MM.1S (cell line): Measurements from ENCODE around the gene MS4A18.

Experiments used
- DNase-seq: peaks from one replicate; pipeline ENCODE4 v3.0.0-alpha.2; 2015
- H2AFZ ChIP-seq: fragments of 300-600 bp; sonication (generic); 2 replicates; pipeline ENCODE4 v1.6.0; 2016; ENCODE audit warnings: antibody characterized with exemption, low read length
- H3F3A ChIP-seq: fragments of 300-600 bp; sonication (generic); 2 replicates; pipeline ENCODE4 v1.6.1; 2016; ENCODE audit warnings: mild to moderate bottlenecking, antibody characterized with exemption, low read length, moderate library complexity, mixed read lengths; ENCODE audit not compliant: insufficient read depth
- H3K27ac ChIP-seq: fragments of 300-600 bp; sonication (generic); 2 replicates; pipeline ENCODE4 v1.5.1; 2016; ENCODE audit warnings: mild to moderate bottlenecking, low read length
- H3K27me3 ChIP-seq: fragments of 300-600 bp; sonication (generic); replicated peaks from 2 replicates; pipeline ENCODE4 v1.6.0; 2016; ENCODE audit warnings: low read length; ENCODE audit not compliant: insufficient read depth
- H3K36me3 ChIP-seq: fragments of 300-600 bp; sonication (generic); replicated peaks from 2 replicates; pipeline ENCODE4 v1.6.1; 2016; ENCODE audit warnings: mild to moderate bottlenecking, low read length, mixed read lengths; ENCODE audit not compliant: insufficient read depth
- H3K4me1 ChIP-seq: fragments of 300-600 bp; sonication (generic); 2 replicates; pipeline ENCODE4 v1.6.1; 2016; ENCODE audit warnings: low read length, mixed read lengths
- H3K4me2 ChIP-seq: fragments of 300-600 bp; sonication (generic); 2 replicates; pipeline ENCODE4 v1.6.0; 2016; ENCODE audit warnings: low read depth, low read length
- H3K4me3 ChIP-seq: fragments of 300-600 bp; sonication (generic); 2 replicates; pipeline ENCODE4 v1.5.1; 2016; ENCODE audit warnings: low read length, mixed read lengths
- H3K79me2 ChIP-seq: fragments of 300-600 bp; sonication (generic); 2 replicates; pipeline ENCODE4 v1.6.1; 2016; ENCODE audit warnings: mixed run types, low read length, mixed read lengths
- H3K9ac ChIP-seq: fragments of 300-600 bp; sonication (generic); 2 replicates; pipeline ENCODE4 v1.6.1; 2016; ENCODE audit warnings: low read length, mixed read lengths
- H3K9me2 ChIP-seq: fragments of 300-600 bp; sonication (generic); replicated peaks from 2 replicates; pipeline ENCODE4 v1.6.1; 2016; ENCODE audit warnings: mild to moderate bottlenecking, low read length, mixed read lengths; ENCODE audit not compliant: insufficient read depth
- H3K9me3 ChIP-seq: fragments of 300-600 bp; sonication (generic); replicated peaks from 2 replicates; pipeline ENCODE4 v1.6.1; 2016; ENCODE audit warnings: mild to moderate bottlenecking, low read length, mixed read lengths; ENCODE audit not compliant: insufficient read depth
- H4K20me1 ChIP-seq: fragments of 300-600 bp; sonication (generic); 2 replicates; pipeline ENCODE4 v1.6.1; 2016; ENCODE audit warnings: mild to moderate bottlenecking, low read length, moderate library complexity, mixed read lengths; ENCODE audit not compliant: insufficient read depth
- CTCF ChIP-seq: fragments of 300-600 bp; sonication (generic); IDR thresholded peaks from 2 replicates; pipeline ENCODE4 v1.5.1; 2016; ENCODE audit warnings: antibody characterized with exemption, low read length, mixed read lengths
- EZH2 ChIP-seq: fragments of 300-600 bp; sonication (generic); optimal IDR thresholded peaks from 2 replicates; pipeline ENCODE3; 2017; ENCODE audit warnings: low read depth, mild to moderate bottlenecking, antibody characterized with exemption, low read length, mixed read lengths
- EZH2phosphoT487 ChIP-seq: fragments of 300-600 bp; sonication (generic); IDR thresholded peaks from 2 replicates; pipeline ENCODE4 v1.6.1; 2018; ENCODE audit warnings: antibody characterized with exemption, low read length

Gene MS4A18

GRCh38 chr11:60691661-60692060, 32.9 kb upstream of the MS4A18 start:
- TF ChIP-seq EZH2phosphoT487 (no peak), CTCF (no peak), EZH2 (no peak)
- Histone ChIP-seq H3F3A (no peaks in the 10 kb centered on the region), H3K27me3 (no peaks in the 10 kb centered on the region), H4K20me1 (no peaks in the 10 kb centered on the region), H3K36me3 (no peaks in the 10 kb centered on the region), H3K4me2 (no peak overlapping the region), H3K9ac (no peak overlapping the region), H3K9me2 (no peaks in the 10 kb centered on the region), H3K9me3 (no peaks in the 10 kb centered on the region), H3K79me2 (no peaks in the 10 kb centered on the region), H3K4me3 (no peak overlapping the region), H3K4me1 (no peaks in the 10 kb centered on the region), H2AFZ (no peak overlapping the region), H3K27ac (no peak overlapping the region)
- DNase-seq: no peak

GRCh38 chr11:60699284-60699691, 25.2 kb upstream of the MS4A18 start, which contains the start of gene MS4A8:
Gene MS4A8, plus strand, starts transcription at chr11:60699612. Its CDS starts 1,249 bp downstream, at chr11:60700861.
- H3K4me1 ChIP-seq: no peaks in the 10 kb centered on the region
- no peaks in the 10 kb centered on the region for H3K79me2 ChIP-seq
- no peaks in the 10 kb centered on the region for H3K27me3 ChIP-seq
- H3K36me3 ChIP-seq: no peaks in the 10 kb centered on the region
- H3K9ac ChIP-seq: no peak within 1 kb of the TSS
- no peaks in the 10 kb centered on the region for H4K20me1 ChIP-seq
- DNase-seq: no peak
- no peak for TF ChIP-seq EZH2
- no peak for TF ChIP-seq EZH2phosphoT487
- TF ChIP-seq CTCF: no peak
- no peak within 1 kb of the TSS for H3K4me3 ChIP-seq
- no peak within 1 kb of the TSS for H3K4me2 ChIP-seq
- H3K27ac ChIP-seq: no peak within 1 kb of the TSS
- no peaks in the 10 kb centered on the region for H3F3A ChIP-seq
- no peak within 1 kb of the TSS for H2AFZ ChIP-seq
- no peaks in the 10 kb centered on the region for H3K9me3 ChIP-seq
- H3K9me2 ChIP-seq: no peaks in the 10 kb centered on the region

- no peaks in the 10 kb centered on the region for H3K9me2 ChIP-seq
Observed at GRCh38 chr11:60699936-60700335, 24.6 kb upstream of the MS4A18 start.

More at GRCh38 chr11:60699936-60700335, 24.6 kb upstream of the MS4A18 start:
- no peaks in the 10 kb centered on the region for H3K4me1 ChIP-seq
- H3K27ac ChIP-seq: no peak overlapping the region
- H3K4me3 ChIP-seq: no peak overlapping the region
- no peak overlapping the region for H3K9ac ChIP-seq
- no peaks in the 10 kb centered on the region for H3K9me3 ChIP-seq
- DNase-seq: no peak
- H3K4me2 ChIP-seq: no peak overlapping the region
- no peaks in the 10 kb centered on the region for H3F3A ChIP-seq
- no peaks in the 10 kb centered on the region for H3K36me3 ChIP-seq
- no peak for TF ChIP-seq EZH2
- TF ChIP-seq CTCF: no peak
- TF ChIP-seq EZH2phosphoT487: no peak
- H3K27me3 ChIP-seq: no peaks in the 10 kb centered on the region
- H4K20me1 ChIP-seq: no peaks in the 10 kb centered on the region
- H3K79me2 ChIP-seq: no peaks in the 10 kb centered on the region
- no peak overlapping the region for H2AFZ ChIP-seq
